GM12874 (cell line): Measurements from ENCODE around the gene ST6GALNAC6.

Experiments
- TF ChIP-seq, protein P1 (sequence below): IDR thresholded peaks from 2 replicates; pipeline ENCODE4 v1.5.1; 2011; ENCODE audit warnings: low read depth, mild to moderate bottlenecking, control low read depth, low read length, moderate library complexity; ENCODE audit not compliant: insufficient read depth

The ST6GALNAC6 gene

GRCh38 chr9:127905004-127905728 lies 5.8 kb upstream of the ST6GALNAC6 start:
- TF ChIP-seq, protein P1, sequence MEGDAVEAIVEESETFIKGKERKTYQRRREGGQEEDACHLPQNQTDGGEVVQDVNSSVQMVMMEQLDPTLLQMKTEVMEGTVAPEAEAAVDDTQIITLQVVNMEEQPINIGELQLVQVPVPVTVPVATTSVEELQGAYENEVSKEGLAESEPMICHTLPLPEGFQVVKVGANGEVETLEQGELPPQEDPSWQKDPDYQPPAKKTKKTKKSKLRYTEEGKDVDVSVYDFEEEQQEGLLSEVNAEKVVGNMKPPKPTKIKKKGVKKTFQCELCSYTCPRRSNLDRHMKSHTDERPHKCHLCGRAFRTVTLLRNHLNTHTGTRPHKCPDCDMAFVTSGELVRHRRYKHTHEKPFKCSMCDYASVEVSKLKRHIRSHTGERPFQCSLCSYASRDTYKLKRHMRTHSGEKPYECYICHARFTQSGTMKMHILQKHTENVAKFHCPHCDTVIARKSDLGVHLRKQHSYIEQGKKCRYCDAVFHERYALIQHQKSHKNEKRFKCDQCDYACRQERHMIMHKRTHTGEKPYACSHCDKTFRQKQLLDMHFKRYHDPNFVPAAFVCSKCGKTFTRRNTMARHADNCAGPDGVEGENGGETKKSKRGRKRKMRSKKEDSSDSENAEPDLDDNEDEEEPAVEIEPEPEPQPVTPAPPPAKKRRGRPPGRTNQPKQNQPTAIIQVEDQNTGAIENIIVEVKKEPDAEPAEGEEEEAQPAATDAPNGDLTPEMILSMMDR, result no peak

DNA sequence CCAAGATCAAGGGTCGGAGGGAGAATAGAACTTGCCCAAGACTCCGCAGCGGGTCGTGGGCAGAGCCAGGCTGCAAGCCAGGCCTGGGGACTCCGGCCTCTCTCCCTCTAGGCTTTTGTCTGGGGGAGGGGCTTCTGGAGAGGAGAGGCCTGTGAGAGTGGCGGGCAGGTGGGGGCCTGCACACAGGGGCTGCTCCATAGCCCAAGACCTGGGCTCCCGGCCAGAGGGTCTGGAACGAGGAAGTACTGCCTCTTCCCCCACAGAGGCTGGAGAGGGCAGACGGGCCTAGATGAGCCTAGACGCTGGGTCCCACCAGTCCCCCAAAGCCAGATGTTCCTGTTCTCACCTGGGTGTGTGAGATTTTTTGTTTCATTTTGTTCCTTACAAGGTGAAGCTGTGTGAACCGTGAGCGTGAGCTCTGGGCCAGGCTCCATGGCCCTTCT lies 5.2 kb upstream of the ST6GALNAC6 start:
- TF ChIP-seq, protein P1, result no peak

DNA sequence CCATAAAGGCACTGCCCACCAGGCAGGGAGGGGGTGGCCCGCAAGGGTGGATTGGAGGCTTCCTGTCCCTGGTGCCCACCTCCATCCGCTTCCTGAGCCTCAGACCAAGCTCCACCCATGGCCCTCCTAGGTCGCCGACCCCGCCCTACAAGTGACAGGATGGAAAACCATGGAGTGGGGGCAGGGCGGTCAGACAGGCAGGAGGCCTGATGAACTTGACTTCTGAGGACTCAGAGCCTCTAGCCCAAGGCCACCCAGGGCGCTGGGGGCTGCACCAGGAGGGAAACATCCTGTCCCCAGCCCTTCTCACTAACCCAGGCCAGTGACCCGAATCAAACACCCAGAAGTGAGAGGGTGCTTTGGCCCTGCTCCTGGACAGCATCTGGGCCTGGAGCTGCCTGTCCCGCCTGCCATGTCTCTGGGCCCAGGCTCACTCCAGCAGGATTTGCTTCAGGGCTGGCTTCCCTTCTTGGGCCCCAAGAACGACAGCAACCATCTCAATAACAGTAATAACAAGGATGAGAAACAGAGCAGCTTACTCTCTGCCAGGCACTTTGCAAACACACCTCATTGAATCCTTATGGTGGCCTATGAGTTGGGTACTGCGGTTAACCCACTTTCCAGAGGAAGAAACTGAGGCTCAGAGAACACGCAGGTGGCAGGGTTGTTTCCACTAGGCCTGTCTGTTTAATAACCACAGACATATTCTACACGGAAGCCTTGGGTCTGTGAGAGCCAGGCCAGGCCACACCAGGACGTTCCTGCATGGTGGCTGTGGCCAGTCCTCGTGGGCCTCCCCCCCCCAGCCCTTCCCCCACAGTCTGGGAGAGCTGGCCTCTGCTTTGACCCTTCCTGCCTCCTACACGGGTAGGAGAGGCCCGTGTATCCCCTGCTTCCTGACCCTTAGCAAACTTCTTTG lies 4.4 kb upstream of the ST6GALNAC6 start:
- TF ChIP-seq, protein P1, result no peak

- TF ChIP-seq, protein P1, result no peak
Measured at GRCh38 chr9:127898433-127899127, 823 bp downstream of the ST6GALNAC6 start.

DNA sequence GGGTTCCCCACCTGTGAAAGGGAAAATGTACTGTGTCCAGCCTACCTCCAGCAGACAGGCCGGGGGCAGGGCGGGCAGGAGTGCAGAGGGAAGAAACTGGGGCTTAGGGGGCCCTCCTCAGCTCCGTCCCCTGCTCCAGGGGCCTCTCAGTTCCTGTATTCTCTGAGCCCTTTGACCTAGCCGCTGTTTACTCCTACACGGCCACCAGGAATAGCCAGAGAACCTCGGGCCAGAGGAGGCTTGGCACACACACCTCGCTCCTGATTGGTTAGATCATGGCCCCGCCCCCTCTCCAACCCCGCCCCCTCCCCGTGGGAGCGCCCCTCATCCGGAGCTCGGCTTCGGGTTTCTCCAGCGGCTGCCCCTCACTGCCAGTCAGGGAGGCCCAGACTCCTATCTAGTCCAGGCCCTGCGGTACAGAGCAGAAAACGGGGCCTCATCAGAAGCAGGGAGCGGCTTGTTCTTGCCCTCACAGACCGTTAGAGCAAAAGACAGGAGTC lies 2.2 kb downstream of the ST6GALNAC6 start:
- TF ChIP-seq, protein P1, result no peak

GRCh38 chr9:127896395-127897192 lies 2.8 kb downstream of the ST6GALNAC6 start:
- TF ChIP-seq, protein P1, result no peak
